ENCODE results near the gene SLC16A13. TPM values are rescaled to one million over a fixed set of nuclear protein-coding genes. Genes with fewer than 3 reads are reported as not detected.

SLC16A13 gene
- total RNA-seq, 1 experiment from 2014 or later = 40.6 TPM

DNA sequence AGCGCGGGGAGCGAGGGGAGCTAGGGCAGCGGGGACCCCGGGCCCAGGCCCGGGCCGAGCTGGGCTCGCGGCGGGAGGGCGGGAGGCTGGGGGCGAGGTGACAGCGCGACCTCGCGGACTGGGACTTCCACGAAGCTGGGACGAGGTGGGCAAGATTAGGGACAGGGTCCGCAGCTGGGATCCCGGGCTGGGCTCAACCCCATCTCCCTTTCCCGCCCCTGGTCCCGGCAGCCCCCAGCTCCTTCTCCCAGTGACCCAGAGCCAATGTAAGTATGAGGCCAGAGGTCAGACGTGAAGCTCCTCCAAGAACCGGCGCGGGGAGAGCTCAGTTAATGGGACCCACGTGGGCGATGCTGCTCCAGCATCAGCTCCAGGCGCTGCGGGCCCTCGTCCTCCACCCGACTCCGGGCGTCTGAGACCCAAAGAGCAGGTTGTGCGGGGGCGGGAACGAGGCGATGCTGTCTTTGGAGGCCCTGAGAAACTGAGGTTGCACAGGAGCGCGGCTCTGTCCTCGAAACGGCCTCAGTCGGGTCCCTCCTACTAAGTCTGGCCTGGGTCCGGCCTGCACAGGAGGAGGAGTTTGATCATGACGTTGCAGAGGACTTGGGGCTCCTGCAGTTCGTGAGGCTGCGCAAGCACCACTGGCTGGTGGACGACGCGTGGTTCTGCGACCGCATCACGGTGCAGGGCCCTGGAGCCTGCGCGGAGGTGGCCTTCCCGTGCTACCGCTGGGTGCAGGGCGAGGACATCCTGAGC, 39.4 kb upstream of the SLC16A13 start:
- Histone ChIP-seq H3K79me2 (ENCODE audit: low read depth) (no peaks in the 10 kb centered on the region), H3F3A (ENCODE audit: insufficient read depth, low read depth) (0 out of 2 replicates have a peak, but pooled peaks cover 3% of the 10 kb centered on the region), H3K36me3 (ENCODE audit: low read depth) (peaks cover 9% of the 10 kb centered on the region; the same call in 1 of the 2 replicates), H4K20me1 (ENCODE audit: insufficient read depth) (no peaks in the 10 kb centered on the region), H3K27ac (no peak overlapping the region), H3K9me3 (ENCODE audit: insufficient read depth, low read depth) (no peaks in the 10 kb centered on the region), H3K9me2 (ENCODE audit: insufficient read depth) (no peaks in the 10 kb centered on the region), H3K4me3 (no peak overlapping the region), H3K27me3 (ENCODE audit: insufficient read depth, low read depth) (no peaks in the 10 kb centered on the region), H3K4me1 (replicated peaks; ENCODE audit: insufficient read depth) (no peaks in the 10 kb centered on the region), H2AFZ (no peak overlapping the region), H3K4me2 (no peak overlapping the region)
- CTCF ChIA-PET = no interaction called here
- intact Hi-C loops (cut with micrococcal nuclease; ENCODE audit: unreplicated experiment) = no loop called here
- DNase-seq = no peak
- no TSS peak for BruUV-seq (replicated peaks)
- POLR2A ChIA-PET (ENCODE audit: unreplicated experiment) = no interaction called here
- no peak for TF ChIP-seq EZH2 (IDR thresholded peaks at IDR 0.05; ENCODE audit: low read depth)
- TF ChIP-seq, protein P1, sequence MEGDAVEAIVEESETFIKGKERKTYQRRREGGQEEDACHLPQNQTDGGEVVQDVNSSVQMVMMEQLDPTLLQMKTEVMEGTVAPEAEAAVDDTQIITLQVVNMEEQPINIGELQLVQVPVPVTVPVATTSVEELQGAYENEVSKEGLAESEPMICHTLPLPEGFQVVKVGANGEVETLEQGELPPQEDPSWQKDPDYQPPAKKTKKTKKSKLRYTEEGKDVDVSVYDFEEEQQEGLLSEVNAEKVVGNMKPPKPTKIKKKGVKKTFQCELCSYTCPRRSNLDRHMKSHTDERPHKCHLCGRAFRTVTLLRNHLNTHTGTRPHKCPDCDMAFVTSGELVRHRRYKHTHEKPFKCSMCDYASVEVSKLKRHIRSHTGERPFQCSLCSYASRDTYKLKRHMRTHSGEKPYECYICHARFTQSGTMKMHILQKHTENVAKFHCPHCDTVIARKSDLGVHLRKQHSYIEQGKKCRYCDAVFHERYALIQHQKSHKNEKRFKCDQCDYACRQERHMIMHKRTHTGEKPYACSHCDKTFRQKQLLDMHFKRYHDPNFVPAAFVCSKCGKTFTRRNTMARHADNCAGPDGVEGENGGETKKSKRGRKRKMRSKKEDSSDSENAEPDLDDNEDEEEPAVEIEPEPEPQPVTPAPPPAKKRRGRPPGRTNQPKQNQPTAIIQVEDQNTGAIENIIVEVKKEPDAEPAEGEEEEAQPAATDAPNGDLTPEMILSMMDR (conservative IDR thresholded peaks at IDR 0.05) = no peak

DNA sequence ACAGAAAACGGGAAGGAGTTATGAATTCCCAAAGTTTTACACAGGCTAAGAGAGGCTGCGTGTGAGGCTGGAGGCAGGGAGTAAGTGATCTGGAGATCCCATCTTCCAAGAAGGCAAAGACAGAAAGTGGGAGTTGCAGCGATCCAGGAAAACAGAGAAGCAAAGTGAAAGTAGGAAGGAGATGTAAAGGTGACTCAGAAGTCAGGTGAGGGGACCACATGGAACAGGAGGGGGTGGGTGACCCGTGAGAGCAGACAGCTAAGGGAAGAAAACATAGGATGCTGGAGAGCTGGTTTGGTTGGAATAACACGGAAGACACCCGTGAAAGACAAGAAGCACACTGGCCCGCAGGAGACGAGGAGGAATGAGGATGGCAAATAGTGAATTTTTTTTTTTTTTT, 38.6 kb upstream of the SLC16A13 start:
- Histone ChIP-seq H4K20me1 (ENCODE audit: insufficient read depth) (no peaks in the 10 kb centered on the region), H3K36me3 (ENCODE audit: low read depth) (peaks cover 17% of the 10 kb centered on the region; the same call in 1 of the 2 replicates), H3K27me3 (ENCODE audit: insufficient read depth, low read depth) (no peaks in the 10 kb centered on the region), H3K27ac (no peak overlapping the region), H2AFZ (no peak overlapping the region), H3K79me2 (ENCODE audit: low read depth) (no peaks in the 10 kb centered on the region), H3K4me3 (no peak overlapping the region), H3K9me2 (ENCODE audit: insufficient read depth) (no peaks in the 10 kb centered on the region), H3K9me3 (ENCODE audit: insufficient read depth, low read depth) (no peaks in the 10 kb centered on the region), H3K4me1 (replicated peaks; ENCODE audit: insufficient read depth) (no peaks in the 10 kb centered on the region), H3F3A (ENCODE audit: insufficient read depth, low read depth) (0 out of 2 replicates have a peak, but pooled peaks cover 3% of the 10 kb centered on the region), H3K4me2 (no peak overlapping the region)
- intact Hi-C loops (cut with micrococcal nuclease; ENCODE audit: unreplicated experiment) = no loop called here
- BruUV-seq (replicated peaks) = no TSS peak
- ChIA-PET POLR2A (ENCODE audit: unreplicated experiment) (no interaction called here), CTCF (no interaction called here)
- no peak for DNase-seq
- TF ChIP-seq, protein P1 (conservative IDR thresholded peaks at IDR 0.05) = no peak
- no peak for TF ChIP-seq EZH2 (IDR thresholded peaks at IDR 0.05; ENCODE audit: low read depth)

DNA sequence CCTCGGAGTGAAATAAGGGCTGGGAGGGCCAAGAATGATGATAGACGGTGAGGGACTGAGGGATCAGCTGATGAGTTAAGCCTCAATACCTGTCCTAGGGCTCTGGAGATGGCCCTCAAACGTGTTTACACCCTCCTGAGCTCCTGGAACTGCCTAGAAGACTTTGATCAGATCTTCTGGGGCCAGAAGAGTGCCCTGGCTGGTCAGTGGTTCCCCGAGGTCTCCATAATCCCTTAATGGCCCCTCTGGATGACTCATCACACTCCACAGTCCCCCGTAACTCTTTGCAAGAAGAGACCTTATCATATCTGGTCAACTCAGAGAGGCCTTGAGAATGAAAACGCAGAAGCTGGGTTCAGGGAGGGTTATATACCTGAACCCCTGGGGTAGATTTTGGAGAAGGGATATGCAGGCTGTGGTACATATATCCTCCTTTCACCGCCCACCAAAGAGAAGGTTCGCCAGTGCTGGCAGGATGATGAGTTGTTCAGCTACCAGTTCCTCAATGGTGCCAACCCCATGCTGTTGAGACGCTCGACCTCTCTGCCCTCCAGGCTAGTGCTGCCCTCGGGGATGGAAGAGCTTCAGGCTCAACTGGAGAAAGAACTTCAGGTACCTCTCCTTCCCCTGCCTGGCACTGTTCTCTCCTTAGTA, 36.8 kb upstream of the SLC16A13 start:
- intact Hi-C loops (cut with micrococcal nuclease; ENCODE audit: unreplicated experiment) = no loop called here
- BruUV-seq (replicated peaks) = no TSS peak
- H3K4me2 ChIP-seq = no peak overlapping the region
- no peak overlapping the region for H3K4me3 ChIP-seq
- DNase-seq = no peak
- H2AFZ ChIP-seq = no peak overlapping the region
- H3K36me3 ChIP-seq (ENCODE audit: low read depth) = peaks cover 29% of the 10 kb centered on the region
- ChIA-PET POLR2A (ENCODE audit: unreplicated experiment) (interaction anchor here (0.6 kb wide), 1 partner anchor 153 kb away, joined by 11 read pairs; no protein-coding TSS in a partner anchor), CTCF (interaction anchor here (0.6 kb wide), 1 partner anchor 41 kb away, joined by 7 read pairs; no protein-coding TSS in a partner anchor)
- no peaks in the 10 kb centered on the region for H3K27me3 ChIP-seq (ENCODE audit: insufficient read depth, low read depth)
- H4K20me1 ChIP-seq (ENCODE audit: insufficient read depth) = peaks cover 12% of the 10 kb centered on the region
- H3F3A ChIP-seq (ENCODE audit: insufficient read depth, low read depth) = peaks cover 6% of the 10 kb centered on the region
- H3K79me2 ChIP-seq (ENCODE audit: low read depth) = peaks cover 10% of the 10 kb centered on the region
- H3K4me1 ChIP-seq (replicated peaks; ENCODE audit: insufficient read depth) = no peaks in the 10 kb centered on the region
- H3K9me3 ChIP-seq (ENCODE audit: insufficient read depth, low read depth) = no peaks in the 10 kb centered on the region
- H3K27ac ChIP-seq = no peak overlapping the region
- H3K9me2 ChIP-seq (ENCODE audit: insufficient read depth) = no peaks in the 10 kb centered on the region
- TF ChIP-seq, protein P1 (conservative IDR thresholded peaks at IDR 0.05) = no peak
- TF ChIP-seq EZH2 (IDR thresholded peaks at IDR 0.05; ENCODE audit: low read depth) = no peak

All from PC-9 (cell line).